Measurements from ENCODE around the gene PRLH. TPM values are rescaled to one million over a fixed set of nuclear protein-coding genes. Genes with fewer than 3 reads are reported as not detected.

Gene PRLH
- total RNA-seq, 1 donor from 2014 or later, result not detected

DNA sequence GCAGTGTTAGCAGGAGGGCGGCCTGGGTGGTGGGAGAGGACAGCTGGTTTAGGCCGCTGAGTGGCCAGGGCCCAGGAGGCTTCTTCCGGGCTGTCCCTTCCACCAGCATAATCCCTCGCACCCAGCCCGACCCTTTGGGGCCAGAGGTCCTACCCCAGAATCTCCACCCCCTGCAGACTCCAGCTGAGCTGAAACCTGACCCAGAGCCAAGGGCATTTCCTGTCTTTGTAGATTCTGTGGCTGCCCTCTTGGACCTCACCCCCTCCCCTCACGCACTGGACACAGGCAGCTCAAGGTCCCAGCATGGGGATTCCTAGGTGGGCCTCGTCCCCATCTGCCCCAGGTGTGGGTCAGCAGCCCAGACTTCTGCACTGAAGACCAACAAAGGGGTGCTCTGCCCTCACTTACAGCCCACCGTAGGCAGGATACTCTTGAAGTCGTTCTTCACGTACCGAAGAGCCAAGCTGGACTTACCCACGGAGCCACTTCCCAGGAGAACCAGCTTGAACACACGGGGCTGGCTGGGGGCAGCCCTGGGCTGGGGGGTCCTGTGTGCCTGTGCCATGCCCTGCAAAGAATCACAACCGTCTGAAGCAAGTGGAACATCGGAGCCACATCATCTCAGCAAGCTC is 19.3 kb downstream of the PRLH start:
- DNase-seq (ENCODE audit: extremely low spot score, unreplicated experiment), result no peak
- Mint-ChIP-seq H3K4me3 (ENCODE audit: unreplicated experiment) (no peak overlapping the region), H3K4me1 (ENCODE audit: unreplicated experiment) (peaks cover 29% of the 10 kb centered on the region), H3K36me3 (ENCODE audit: unreplicated experiment) (no peaks in the 10 kb centered on the region), H3K9me3 (ENCODE audit: unreplicated experiment) (no peaks in the 10 kb centered on the region), H3K27me3 (ENCODE audit: unreplicated experiment) (no peaks in the 10 kb centered on the region), H3K27ac (ENCODE audit: unreplicated experiment) (no peak overlapping the region)
- TF ChIP-seq CTCF (IDR thresholded peaks at IDR 0.05), result no peak

- no peak overlapping the region for H3K27ac Mint-ChIP-seq (ENCODE audit: unreplicated experiment)
- H3K27me3 Mint-ChIP-seq (ENCODE audit: unreplicated experiment), result no peaks in the 10 kb centered on the region
- peaks cover 37% of the 10 kb centered on the region for H3K4me1 Mint-ChIP-seq (ENCODE audit: unreplicated experiment)
- no peak for TF ChIP-seq CTCF (IDR thresholded peaks at IDR 0.05)
- no peak for DNase-seq (ENCODE audit: extremely low spot score, unreplicated experiment)
- H3K4me3 Mint-ChIP-seq (ENCODE audit: unreplicated experiment), result no peak overlapping the region
- H3K36me3 Mint-ChIP-seq (ENCODE audit: unreplicated experiment), result no peaks in the 10 kb centered on the region
- no peaks in the 10 kb centered on the region for H3K9me3 Mint-ChIP-seq (ENCODE audit: unreplicated experiment)
Observed at GRCh38 chr2:237588044-237588696, 21.8 kb downstream of the PRLH start.

GRCh38 chr2:237590272-237591140 is 24.1 kb downstream of the PRLH start, which contains the start of gene RAB17:
RAB17 (minus strand) TSS chr2:237590734; CDS start chr2:237586154, 4,580 bp downstream.
- Mint-ChIP-seq H3K36me3 (ENCODE audit: unreplicated experiment) (no peaks in the 10 kb centered on the region), H3K4me1 (ENCODE audit: unreplicated experiment) (peaks cover 60% of the 10 kb centered on the region), H3K9me3 (ENCODE audit: unreplicated experiment) (no peaks in the 10 kb centered on the region), H3K27ac (ENCODE audit: unreplicated experiment) (peak within 1 kb of the TSS; percentile 65), H3K4me3 (ENCODE audit: unreplicated experiment) (peak within 1 kb of the TSS; percentile 40), H3K27me3 (ENCODE audit: unreplicated experiment) (no peaks in the 10 kb centered on the region)
- DNase-seq (ENCODE audit: extremely low spot score, unreplicated experiment), result no peak
- no peak for TF ChIP-seq CTCF (IDR thresholded peaks at IDR 0.05)

DNA sequence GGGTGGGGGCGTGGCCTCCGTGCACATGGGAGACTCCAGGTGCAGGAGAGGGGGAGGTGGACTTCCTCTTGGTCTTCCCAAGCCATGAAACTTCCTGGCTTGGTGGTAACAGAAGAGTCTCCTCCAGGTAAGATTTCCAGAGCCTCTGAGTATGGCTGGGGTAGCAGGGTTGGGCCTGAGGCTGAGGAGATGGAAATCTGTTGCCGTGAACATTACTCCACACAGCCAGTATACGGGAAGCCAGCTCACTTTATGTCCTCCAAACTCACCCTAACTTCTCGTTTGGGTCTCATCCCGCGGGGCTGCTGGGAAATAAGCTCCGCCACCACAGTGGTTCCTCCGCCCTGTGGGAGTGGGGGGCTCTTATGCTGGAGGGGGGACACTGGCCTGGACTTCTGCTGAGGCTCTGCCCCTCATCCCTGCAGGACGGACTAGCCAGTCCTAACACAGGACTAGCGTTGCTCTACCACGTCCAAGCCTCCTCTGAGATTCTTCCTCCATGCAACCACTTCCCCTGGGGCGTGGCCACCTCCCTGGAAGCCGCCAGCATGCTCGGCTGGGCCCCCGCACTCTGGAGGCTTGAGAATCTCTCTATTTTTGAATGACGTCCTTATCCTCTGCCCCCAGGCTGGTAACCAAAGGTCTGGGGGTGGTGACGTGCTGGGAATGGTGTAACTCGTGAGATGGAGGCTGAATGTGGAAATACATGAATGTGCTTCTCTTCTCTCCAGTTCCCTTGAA is 24.9 kb downstream of the PRLH start:
- no peaks in the 10 kb centered on the region for H3K27me3 Mint-ChIP-seq (ENCODE audit: unreplicated experiment)
- no peak for DNase-seq (ENCODE audit: extremely low spot score, unreplicated experiment)
- peak overlapping the region; percentile 40 for H3K4me3 Mint-ChIP-seq (ENCODE audit: unreplicated experiment)
- no peaks in the 10 kb centered on the region for H3K9me3 Mint-ChIP-seq (ENCODE audit: unreplicated experiment)
- peak overlapping the region; percentile 65 for H3K27ac Mint-ChIP-seq (ENCODE audit: unreplicated experiment)
- peaks cover 62% of the 10 kb centered on the region for H3K4me1 Mint-ChIP-seq (ENCODE audit: unreplicated experiment)
- no peaks in the 10 kb centered on the region for H3K36me3 Mint-ChIP-seq (ENCODE audit: unreplicated experiment)
- TF ChIP-seq CTCF (IDR thresholded peaks at IDR 0.05), result no peak

All from osteocyte (in vitro differentiated cells).